GM19324 (cell line): ENCODE results near the gene TJP1.
"Not testable (repeated sequence)": the region's sequence is repeated elsewhere in the genome, so short reads cannot be mapped to it uniquely, and the experiment has no call there.

Experiments
- ATAC-seq: cut with Tn5 transposase; IDR thresholded peaks from one replicate; pipeline ENCODE4 v1.9.1; 2021; ENCODE audit warnings: mild to moderate bottlenecking, moderate library complexity; ENCODE audit not compliant: unreplicated experiment, low FRiP score

TJP1 gene

GRCh38 chr15:29670998-29671981, 151.0 kb downstream of the TJP1 start:
- no peak for ATAC-seq

- ATAC-seq, result no peak
Observed at GRCh38 chr15:29670266-29670665, 152.0 kb downstream of the TJP1 start.

DNA sequence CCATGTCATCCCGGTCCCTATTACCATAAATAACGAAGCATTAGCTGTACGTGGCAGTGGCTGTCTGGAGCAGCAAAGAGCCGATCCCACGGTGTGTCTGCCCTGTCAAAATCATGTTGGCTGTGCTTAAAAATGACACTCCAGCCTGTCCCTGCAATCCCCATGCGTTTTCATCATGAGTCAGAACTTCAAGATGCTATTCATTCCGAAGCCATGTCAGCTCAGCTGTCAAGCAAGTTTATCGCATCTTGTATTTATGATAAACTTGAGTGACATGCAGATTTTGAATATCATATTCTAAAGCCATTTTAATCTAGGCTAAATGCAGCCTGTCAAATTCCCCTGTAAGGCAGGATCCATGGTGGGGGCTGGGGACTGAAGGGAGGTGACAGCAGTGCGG, 152.4 kb downstream of the TJP1 start:
- ATAC-seq, result no peak

- ATAC-seq, result no peak
Observed at GRCh38 chr15:29668120-29668602, 154.1 kb downstream of the TJP1 start.

DNA sequence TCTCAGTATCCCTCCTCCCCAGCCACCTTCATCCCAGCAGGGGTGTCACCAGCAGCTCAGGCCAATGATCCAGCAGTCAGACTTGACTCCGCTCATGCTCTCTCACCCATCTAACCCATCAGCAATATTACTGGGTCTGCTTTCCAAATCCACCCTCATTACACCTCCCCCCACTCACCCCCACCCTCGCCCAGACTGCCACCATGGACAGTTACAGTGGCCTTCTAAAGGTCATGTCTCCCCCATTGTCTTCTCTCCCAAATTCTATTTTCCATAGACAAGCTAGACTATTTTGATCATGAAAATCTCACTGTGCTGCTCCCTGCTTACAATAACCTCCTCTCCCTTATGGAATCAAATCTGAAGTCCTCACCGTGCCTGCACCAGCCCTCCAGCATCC, 156.0 kb downstream of the TJP1 start:
- ATAC-seq, result no peak

GRCh38 chr15:29665444-29666003, 156.7 kb downstream of the TJP1 start:
- ATAC-seq, result no peak

GRCh38 chr15:29664406-29664805, 157.9 kb downstream of the TJP1 start:
- no peak for ATAC-seq

DNA sequence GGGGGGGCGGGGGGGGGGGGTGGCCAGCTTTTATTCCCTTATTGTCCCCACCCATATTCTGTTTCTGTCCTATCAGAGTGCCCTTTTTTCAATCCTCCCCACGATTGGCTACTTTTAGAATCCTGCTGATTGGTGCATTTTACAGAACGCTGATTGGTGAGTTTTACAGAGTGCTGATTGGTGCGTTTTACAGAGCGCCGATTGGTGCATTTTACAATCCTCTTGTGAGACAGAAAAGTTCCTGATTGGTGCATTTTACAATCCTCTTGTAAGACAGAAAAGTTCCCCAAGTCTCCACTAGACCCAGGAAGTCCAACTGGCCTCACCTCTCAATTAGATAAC, 164.8 kb downstream of the TJP1 start:
- ATAC-seq, result not testable (repeated sequence)

DNA sequence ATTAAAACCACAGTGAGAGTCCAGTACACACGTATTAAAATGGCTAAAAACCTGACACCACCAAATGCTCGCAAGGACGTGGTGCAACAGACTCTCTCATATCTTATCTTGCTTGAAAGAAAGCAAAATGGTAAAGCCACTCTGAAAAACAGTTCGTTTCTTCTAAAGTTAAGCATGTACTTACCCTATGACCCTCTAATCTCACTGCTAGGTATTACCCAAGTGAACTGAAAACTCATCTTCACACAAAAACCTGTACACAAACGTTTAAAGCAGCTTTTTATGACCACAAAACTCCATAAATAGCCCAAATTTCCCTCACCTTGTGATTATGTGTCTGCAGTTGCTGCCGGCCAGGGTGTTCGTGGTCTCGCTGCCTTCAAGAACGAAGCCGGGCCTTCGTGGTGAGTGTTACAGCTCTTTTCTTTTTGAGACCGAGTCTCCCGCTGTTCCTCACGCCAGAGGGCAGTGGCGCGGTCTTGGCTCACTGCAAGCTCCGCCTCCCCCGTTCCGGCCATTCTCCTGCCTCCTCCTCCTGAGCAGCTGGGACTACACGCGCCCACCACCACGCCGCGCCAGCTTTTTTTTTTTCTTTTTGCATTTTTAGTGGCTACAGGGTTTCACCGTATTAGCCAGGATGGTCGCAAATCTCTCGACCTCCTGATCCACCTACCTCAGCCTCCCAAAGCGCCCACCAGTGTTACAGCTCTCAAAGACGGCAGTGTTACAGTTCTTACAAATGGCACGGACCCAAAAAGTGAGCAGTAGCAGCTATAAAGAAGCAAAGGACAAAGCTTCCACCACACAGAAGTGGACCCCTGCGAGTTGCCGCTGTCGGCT, 165.4 kb downstream of the TJP1 start:
- ATAC-seq, result no peak

- no peak for ATAC-seq
Observed at GRCh38 chr15:29652595-29652994, 169.7 kb downstream of the TJP1 start.

GRCh38 chr15:29651476-29652233, 170.6 kb downstream of the TJP1 start:
- no peak for ATAC-seq
